ENCODE results near the gene UBB.

Gene UBB

DNA sequence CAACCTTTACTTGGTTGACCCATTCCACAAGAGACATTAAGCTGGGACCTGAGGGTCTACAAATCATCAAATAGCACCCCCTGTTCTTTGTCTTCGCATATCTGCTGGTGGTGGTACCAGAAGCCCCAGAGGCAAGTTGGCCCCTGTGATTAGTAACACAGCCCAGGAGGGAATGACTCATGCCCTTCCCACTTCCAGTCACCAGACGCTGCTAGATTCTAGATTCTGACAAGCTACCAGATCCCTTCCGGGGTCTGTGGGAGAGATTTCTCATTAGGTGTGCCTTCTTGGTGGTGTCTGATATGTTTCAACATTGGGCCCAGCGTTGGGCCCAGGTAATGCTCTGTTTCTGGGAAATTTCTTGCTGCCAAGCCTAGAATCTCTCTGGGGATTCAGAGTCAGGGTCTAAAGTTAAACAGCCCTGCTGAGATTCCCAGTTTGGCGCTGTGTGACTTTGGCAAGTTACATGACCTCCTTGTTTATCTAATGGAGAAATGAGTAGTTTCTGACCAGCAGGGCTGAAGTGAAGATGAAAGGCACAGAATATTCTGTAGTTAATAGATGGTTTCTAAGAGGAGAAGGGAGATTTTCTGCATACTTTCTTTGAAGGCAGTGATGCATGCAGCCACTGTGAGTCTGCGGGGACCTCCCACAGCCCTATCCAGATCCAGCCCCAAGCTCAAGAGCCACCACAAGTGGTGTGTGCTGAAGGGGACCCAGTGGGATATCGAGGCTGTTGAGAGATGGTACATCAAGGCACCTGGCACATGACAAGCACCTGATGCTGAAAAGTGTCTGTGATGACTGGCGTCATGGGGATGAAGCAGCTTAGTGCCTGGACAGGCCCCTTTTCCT, 38.4 kb downstream of the UBB start:
- peak; percentile 88 for DNase-seq (ENCODE audit: low spot score)

DNA sequence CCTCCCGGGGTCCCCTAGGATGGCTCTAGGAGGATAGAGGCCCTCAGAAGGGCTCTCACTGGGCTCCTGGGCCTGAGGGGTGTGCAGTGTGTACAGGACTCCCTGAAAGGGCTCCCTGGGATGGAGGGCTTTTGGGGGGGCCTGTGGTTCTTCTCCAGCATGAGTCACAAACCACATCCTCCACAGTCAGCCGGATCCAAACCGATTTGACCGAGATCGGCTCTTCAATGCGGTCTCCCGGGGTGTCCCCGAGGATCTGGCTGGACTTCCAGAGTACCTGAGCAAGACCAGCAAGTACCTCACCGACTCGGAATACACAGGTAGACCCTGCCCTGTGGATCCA, 39.0 kb downstream of the UBB start:
- peak; percentile 70 for DNase-seq (ENCODE audit: low spot score)

DNA sequence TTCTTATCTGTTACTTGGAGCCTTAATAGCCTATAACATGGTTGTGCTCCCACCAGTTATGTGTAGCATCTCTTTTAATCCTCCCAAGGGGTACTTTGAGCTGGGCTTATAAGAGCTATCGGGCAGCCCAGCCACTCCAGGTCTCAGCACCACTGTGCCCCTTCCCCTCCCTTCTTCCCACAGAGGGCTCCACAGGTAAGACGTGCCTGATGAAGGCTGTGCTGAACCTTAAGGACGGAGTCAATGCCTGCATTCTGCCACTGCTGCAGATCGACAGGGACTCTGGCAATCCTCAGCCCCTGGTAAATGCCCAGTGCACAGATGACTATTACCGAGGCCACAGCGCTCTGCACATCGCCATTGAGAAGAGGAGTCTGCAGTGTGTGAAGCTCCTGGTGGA, 41.5 kb downstream of the UBB start:
- no peak for DNase-seq (ENCODE audit: low spot score)

DNA sequence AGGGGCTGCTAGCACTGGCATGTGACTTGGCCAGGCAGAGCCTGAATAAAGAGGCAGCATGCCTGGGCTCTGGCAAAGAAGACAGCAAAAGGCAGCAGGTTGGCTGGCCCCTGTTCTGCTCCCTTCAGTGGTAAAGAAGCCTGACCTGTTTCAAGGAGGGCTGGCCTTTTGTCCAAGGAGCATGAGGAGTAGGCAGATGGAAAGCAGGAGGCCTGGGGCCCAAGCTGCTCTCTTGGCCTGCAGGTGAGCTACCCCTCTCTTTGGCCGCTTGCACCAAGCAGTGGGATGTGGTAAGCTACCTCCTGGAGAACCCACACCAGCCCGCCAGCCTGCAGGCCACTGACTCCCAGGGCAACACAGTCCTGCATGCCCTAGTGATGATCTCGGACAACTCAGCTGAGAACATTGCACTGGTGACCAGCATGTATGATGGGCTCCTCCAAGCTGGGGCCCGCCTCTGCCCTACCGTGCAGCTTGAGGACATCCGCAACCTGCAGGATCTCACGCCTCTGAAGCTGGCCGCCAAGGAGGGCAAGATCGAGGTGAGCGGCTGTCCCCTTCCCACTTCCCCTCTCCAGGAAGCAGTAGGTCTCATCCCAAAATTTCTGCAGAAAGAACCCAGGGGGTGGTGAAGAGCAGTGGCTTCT, 42.5 kb downstream of the UBB start:
- no peak for DNase-seq (ENCODE audit: low spot score)

DNA sequence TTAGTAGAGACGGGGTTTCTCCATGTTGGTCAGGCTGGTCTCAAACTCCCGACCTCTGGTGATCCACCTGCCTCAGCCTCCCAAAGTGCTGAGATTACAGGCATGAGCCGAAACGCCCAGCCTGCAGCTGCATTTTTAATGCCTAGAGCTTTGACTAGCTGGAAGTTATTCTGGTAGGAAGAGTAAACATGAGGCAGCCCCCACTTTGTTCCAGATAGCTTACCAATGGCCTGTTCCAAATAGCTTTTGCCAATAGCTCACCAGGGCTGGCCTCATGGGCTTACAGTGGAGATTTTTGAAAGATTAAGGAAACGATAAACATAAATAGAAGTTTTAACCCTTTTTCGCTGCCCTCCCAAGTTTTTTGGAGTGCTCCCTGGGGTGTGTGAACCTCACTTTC, 44.3 kb downstream of the UBB start:
- no peak for DNase-seq (ENCODE audit: low spot score)

DNA sequence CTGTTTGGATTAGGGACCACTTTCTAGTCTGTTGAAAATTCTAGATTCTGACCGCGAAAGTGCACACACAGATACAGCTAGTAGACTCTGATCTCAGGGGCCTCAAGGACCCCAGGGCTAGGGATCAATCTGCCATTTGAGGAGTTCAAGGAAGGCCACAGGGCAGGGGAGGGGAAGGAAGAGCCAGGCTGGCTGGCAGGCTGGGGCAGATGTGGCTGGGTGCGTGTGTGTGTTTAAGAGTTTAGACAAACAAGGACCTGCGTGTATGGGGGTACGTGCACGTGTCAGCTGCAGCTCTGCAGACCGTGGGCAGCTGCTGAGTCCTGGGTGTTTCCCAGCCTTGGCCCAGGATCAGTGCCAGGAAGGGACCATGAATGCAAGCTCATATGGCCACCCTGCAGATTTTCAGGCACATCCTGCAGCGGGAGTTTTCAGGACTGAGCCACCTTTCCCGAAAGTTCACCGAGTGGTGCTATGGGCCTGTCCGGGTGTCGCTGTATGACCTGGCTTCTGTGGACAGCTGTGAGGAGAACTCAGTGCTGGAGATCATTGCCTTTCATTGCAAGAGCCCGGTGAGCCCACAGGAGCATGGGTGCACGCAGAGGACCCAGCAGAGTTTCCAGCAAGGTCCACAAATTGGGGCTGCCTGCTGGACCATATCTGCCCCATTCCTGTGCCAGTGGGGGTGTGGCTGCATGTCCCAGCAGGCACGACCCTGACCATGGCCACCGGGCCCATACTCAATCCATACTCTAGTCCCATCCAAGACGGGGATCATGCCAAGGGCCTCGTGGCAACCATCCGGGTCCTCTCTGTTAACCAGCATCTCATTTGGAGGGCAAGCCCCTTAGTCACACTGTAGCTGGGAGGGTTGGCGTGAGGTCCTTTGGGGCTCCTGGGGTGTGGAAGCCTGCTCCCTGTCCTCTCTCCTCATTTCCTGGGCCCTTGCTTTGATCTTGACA, 45.1 kb downstream of the UBB start:
- DNase-seq (ENCODE audit: low spot score), result no peak

DNA sequence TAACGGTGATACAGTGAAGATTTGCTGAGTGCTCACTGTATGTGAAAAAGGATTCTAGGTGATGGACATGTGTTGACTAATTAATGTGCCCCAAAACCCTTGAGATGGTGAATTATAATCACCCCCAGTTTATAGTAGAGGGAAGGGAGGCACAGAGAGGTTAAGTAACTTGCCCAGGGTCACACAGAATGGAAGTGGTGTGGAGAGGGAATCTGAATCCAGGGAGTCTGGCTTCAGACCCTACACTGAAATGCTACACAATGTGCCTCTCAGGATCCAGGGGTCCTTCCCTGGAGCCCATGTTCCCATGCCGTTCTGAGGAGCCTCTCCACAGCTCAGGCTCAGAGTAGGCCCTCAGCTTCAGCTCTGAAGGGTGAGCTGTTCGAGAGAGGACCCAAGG, 46.1 kb downstream of the UBB start:
- DNase-seq (ENCODE audit: low spot score), result no peak

DNA sequence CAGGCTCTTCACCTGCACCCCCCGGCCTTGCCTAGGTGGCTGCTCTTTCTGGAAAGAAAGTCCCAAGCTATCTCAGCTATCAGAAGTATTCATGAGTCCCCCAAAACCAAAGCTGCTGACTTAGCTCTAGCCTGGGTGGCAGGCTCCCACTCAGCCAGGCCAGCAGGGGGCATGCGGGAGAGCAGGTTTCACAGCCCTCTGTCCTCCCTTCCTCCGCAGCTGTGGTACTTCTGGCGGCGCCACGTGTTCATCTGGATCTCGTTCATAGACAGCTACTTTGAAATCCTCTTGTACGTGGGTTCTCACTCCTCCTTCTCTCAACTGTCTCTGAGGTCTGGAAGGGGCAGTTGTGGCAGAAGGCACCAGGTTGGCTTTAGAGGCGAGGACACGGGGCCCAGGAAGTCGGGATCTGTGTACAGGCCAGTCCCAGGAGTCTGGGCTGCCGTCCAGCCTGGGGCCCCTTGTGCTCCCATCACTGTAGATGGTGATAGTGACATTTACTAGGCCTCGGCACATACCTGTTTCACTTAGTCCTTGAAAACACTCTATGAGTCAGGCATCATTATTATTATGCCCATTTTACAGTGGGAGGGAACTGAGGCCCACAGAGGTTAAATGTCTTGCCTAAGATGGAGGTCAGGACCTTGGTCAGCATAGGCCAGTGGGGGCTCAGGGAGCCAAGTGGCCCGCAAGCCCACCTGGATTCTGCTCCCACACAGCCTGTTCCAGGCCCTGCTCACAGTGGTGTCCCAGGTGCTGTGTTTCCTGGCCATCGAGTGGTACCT, 47.4 kb downstream of the UBB start:
- peak; percentile 58 for DNase-seq (ENCODE audit: low spot score)

DNA sequence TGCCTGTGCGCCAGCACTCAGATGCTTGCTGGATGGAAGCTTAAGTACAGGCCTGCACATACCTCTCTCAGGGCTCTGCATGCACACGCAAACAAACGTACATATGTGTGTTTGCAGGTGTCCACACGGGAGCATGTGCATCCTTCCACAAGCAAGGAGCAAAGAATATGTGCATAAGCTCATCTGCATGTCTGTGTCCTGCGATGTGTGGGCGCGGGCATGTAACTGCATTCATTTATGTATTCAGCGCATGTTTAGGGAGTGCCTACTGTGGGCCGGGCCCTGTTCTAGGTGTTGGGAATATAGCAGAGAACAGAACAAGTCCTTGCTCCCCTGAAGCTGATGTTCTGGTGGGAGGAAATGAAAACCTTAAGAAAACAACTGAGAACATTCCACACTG, 48.2 kb downstream of the UBB start:
- DNase-seq (ENCODE audit: low spot score), result no peak

DNA sequence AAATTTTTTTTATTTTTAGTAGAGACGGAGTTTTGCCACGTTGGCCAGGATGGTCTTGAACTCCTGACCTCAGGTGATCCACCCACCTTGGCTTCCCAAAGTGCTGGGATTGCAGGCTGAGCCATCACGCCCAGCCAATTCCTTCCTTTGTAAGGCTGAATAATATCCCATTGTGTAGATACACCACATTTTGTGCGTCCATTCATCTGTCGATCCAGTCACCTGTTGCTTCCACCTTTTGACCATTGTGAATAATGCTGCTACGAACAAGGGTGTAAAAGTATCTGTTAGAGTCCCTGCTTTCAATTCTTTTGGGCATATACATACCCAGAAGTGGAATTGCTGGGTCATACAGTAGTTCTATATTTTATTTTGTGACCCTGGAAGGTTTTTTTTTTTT, 49.8 kb downstream of the UBB start:
- no peak for DNase-seq (ENCODE audit: low spot score)

DNA sequence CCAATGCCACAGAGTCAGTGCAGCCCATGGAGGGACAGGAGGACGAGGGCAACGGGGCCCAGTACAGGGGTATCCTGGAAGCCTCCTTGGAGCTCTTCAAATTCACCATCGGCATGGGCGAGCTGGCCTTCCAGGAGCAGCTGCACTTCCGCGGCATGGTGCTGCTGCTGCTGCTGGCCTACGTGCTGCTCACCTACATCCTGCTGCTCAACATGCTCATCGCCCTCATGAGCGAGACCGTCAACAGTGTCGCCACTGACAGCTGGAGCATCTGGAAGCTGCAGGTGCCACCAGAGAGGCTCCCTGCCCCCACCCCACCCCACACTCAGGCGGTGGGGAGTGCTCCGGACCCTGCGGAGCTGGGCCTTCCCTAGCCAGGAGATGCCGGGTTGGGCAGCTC, 51.1 kb downstream of the UBB start:
- no peak for DNase-seq (ENCODE audit: low spot score)
